NCI-H460 (cell line): ENCODE data around the gene ATP6V0E2. TPM values are rescaled to one million over a fixed set of nuclear protein-coding genes. Genes with fewer than 3 reads are reported as not detected.
"Not testable (repeated sequence)": the region's sequence is repeated elsewhere in the genome, so short reads cannot be mapped to it uniquely, and the experiment has no call there.

ENCODE experiments used
- DNase-seq: peaks from one replicate; pipeline ENCODE4 v3.0.0-alpha.2; 2016; ENCODE audit warnings: low read depth; ENCODE audit errors: extremely low read depth
- polyA plus RNA-seq: library from polyadenylated mRNA; depleted of rRNA; stranded (reverse); fragments of >200 nt; gene quantifications from 2 replicates; pipeline ENCODE4 v1.2.3, GENCODE V29; 2014; cell fraction: nucleus; rRNA removed
- total RNA-seq: library from RNA; depleted of rRNA; stranded (reverse); fragments of >200 nt; shearing (Covaris generic); gene quantifications from 2 replicates; pipeline ENCODE4 v1.2.3, GENCODE V29; 2014; rRNA removed

ATP6V0E2 gene
- total RNA-seq: 20.0 and 28.4 TPM in 2 replicates
- 52.4 and 123 TPM in 2 replicates for polyA plus RNA-seq

DNA sequence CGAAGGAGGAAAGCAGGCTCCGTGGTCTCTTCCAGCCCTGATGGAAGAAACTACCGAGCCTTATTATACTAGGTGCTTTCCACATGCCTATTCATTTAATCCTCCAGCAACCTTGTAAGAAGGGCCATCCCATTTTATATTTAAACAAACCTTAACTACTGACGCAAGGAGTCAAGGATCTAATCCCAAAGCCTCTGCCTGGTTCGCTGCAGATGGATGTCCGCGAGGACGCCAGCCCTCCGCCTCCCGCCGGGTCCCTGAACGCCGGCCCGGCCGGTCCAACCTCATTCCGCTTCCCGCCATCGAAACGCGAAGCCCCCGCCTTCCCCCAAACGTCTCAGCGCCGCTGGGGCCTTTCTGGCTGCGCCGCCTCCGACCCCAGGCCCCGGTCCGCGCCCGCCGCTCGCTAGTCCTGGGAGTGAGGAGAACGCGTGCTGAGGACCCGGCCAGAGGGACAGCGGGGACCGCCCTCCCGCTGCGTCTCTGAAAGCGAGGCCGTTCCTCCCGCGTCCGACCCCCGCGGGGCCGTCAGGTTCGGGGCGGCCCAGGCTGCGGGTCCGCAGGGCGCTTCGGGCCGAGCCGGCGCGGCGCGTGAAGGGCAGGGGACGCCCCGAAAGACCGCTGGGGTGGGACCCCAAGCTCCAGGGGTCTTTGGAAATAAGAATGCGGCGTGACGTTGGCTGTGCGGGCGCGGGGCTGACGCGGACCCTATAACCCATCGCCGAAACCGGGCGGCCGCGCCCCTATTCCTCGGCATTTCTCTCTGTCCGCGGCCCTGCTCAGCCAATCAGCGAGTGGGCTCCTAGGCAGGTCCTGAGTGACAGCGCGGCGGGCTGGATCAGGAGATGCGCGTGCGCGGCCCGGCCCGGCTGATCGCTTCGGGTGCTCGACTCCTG lies at the start of gene ATP6V0E2:
Gene ATP6V0E2, plus strand, starts transcription at position 896 of the 896 bp plus-strand sequence. CDS start 97 bp downstream, outside the sequence.
- peak; percentile 92 for DNase-seq

- no peak for DNase-seq
Observed at GRCh38 chr7:149824301-149824741, 49.4 kb upstream of the ATP6V0E2 start.

- DNase-seq: no peak
Observed at GRCh38 chr7:149824748-149825566, 48.8 kb upstream of the ATP6V0E2 start.

- no peak for DNase-seq
Observed at GRCh38 chr7:149825567-149826343, 48.0 kb upstream of the ATP6V0E2 start.

GRCh38 chr7:149826344-149827088 lies 47.3 kb upstream of the ATP6V0E2 start:
- no peak for DNase-seq

DNA sequence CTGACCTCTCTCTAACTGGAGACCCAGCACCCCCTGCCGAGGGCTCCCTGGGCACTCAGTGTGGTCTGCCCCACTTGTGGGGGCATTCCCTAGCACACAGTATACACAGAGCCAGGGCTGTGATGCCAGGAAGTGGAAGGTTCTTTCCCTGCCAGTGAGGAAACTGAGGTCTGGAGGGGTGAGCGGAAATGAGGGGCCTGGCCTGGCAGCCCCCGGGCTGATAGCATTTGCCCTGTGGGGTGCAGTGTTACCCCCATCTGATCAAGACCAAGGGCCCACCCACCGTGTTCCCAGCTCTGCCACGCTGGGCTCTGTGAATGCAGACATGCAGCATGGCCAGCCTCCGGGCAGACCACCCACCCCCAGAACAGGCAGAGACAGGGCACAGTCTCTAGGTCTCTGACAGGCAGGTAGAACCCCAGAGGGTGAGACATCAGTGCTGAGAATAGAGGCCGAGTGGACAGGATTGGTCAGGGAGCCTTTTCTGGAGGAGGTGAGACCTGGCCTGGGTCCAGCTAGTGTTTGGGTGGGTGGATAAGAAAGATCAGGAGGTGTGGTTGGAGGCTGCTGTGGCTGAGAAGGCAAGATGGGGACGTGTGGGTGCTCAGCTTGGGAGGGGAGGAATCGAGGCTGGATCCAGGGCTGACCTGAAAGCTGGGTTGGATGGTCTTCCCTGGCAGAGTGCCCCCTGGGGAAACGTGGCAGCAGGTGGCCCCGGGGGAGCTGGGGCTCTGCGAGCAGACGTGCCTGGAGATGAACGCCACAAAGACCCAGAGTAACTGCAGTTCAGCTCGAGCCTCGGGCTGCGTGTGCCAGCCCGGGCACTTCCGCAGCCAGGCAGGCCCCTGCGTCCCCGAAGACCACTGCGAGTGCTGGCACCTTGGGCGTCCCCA lies 46.4 kb upstream of the ATP6V0E2 start:
- DNase-seq: no peak

GRCh38 chr7:149828357-149829309 lies 45.1 kb upstream of the ATP6V0E2 start:
- no peak for DNase-seq

- DNase-seq: not testable (repeated sequence)
Observed at GRCh38 chr7:149830527-149830926, 43.2 kb upstream of the ATP6V0E2 start.

DNA sequence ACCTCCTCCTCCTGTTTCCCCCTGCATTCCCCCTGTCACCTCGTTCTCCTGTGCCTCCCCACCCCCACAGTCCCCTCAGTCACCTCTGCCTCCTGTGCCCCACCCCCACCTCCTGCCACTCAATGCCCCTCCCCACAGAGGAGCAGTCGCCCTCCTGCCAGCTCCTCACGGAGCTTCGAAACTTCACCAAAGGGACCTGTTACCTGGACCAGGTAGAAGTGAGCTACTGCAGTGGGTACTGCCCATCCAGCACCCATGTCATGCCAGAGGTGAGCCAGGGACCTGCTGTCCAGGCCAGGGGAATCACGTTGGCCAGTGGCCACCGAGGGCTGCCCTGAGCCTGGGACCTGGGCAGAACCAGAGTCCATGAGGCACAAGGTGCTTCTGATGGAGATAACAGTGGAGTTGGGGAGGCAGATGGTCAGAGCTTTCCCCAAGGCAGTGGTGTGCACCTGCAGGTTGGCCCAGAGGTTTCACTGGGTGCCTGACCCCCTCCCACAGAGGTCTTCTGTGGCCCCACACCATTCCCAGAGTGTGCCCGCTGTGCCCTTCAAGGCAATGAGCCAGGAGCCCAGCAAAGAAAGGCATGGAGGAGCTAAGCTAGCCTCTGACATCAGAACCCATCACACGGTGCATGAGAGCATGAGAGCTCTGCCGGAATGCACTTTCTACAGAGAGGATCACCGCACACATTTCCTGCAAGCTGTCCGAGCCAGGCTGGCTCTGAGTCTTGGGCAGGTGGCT lies 42.6 kb upstream of the ATP6V0E2 start:
- DNase-seq: no peak

- DNase-seq: no peak
Observed at GRCh38 chr7:149831741-149832219, 42.0 kb upstream of the ATP6V0E2 start.

GRCh38 chr7:149832332-149833041 lies 41.3 kb upstream of the ATP6V0E2 start:
- no peak for DNase-seq

DNA sequence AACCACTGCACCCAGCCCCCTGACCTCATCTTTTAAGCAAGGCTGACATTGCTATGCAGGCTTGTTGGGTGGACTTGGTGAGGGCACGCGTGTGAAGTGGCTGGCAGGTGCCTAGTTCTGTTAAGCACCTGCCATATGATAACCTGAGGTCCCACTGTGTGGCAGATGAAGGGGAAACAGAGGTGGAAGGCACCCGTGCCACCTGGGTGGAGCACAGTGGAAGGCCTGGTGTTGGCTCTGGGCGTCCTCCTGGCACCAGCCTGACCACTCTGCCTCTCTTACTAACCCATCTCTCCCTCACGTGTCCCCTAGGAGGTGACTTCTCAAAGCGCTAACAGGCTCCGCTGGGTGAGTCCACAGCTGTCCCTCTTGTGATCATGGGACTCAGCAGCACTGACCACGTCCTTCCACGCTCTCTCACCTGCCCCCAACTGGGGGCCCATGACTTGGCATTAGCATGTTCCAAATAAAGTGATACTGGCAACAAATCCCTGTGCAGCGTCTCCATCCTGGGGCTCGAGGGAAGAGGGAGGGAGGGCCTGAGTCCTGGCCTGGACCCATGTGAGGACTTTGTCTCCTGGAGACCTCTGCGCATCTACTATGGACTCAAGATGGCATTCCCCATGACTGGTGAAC lies 40.2 kb upstream of the ATP6V0E2 start:
- DNase-seq: no peak

DNA sequence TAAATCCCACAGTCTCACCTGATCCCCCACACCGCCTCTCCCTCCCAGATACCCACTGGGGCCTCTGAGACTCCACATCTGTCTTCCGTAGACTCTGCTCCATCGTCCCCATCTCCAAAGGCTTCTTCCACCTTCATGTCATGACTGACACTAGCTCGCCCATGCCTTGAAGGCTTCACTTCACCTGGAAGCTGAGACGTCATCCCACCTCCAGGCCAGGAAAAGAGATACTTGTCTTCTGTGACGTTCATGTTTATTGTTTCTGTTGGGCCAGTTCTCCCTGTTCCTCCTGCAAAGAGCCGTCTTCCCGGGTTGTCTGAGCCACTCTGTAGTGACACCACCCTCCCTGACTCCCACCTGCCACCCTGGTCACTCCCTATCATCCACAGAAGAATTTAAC lies 39.2 kb upstream of the ATP6V0E2 start:
- DNase-seq: no peak

- DNase-seq: no peak
Observed at GRCh38 chr7:149836434-149836833, 37.3 kb upstream of the ATP6V0E2 start.

GRCh38 chr7:149837564-149838223 lies 36.1 kb upstream of the ATP6V0E2 start:
- DNase-seq: no peak
